ENCODE measurements around the gene BEST4. TPM values are rescaled to one million over a fixed set of nuclear protein-coding genes. Genes with fewer than 3 reads are reported as not detected.
A peak's percentile ranks its signal among the peaks of the same experiment; 100 is the strongest.
"Not testable (repeated sequence)": the region's sequence is repeated elsewhere in the genome, so short reads cannot be mapped to it uniquely, and the experiment has no call there.

Gene BEST4
- polyA plus RNA-seq, 3 donors: 0.16 to 0.21 TPM; not detected in 1

- WGBS, 3 donors: 23 to 26% (median 24%) methylated on average over 25 of the region's 25 CpGs
- no peak overlapping the region for H3K27ac ChIP-seq (ENCODE audit: low read depth, low read length)
These were observed 32.6 kb upstream of the BEST4 start for GRCh38 chr1:44820328-44821239.

- peak overlapping the region; percentile 83 for H3K27ac ChIP-seq (ENCODE audit: low read depth, low read length)
- 1 to 2% (median 1%) methylated on average over 33 of the region's 33 CpGs for WGBS, 3 donors
These were observed 31.8 kb upstream of the BEST4 start for GRCh38 chr1:44819608-44820327.

GRCh38 chr1:44819196-44819607 lies 31.2 kb upstream of the BEST4 start:
- 1 to 3% (median 1%) methylated on average over 13 of the region's 13 CpGs for WGBS, 3 donors
- peak overlapping the region; percentile 6 for H3K27ac ChIP-seq (ENCODE audit: low read depth, low read length)

- 92 to 96% (median 94%) methylated on average over 11 of the region's 11 CpGs for WGBS, 3 donors
- H3K27ac ChIP-seq (ENCODE audit: low read depth, low read length): no peak overlapping the region
These were observed 30.0 kb upstream of the BEST4 start for GRCh38 chr1:44817771-44818495.

- H3K27ac ChIP-seq (ENCODE audit: low read depth, low read length): no peak overlapping the region
- WGBS, 3 donors: 76 to 94% (median 93%) methylated on average over 2 of the region's 2 CpGs
These were observed 29.3 kb upstream of the BEST4 start for GRCh38 chr1:44817307-44817706.

GRCh38 chr1:44815926-44816325 lies 28.0 kb upstream of the BEST4 start:
- not testable (repeated sequence) for H3K27ac ChIP-seq (ENCODE audit: low read depth, low read length)
- WGBS, 3 donors: 90 to 96% (median 94%) methylated on average over 9 of the region's 9 CpGs

- no peak overlapping the region for H3K27ac ChIP-seq (ENCODE audit: low read depth, low read length)
- WGBS, 3 donors: 47 to 80% (median 73%) methylated on average over 44 to 48 of the region's 48 CpGs
These were observed 25.0 kb upstream of the BEST4 start for GRCh38 chr1:44812822-44813543.

- 77 to 87% (median 79%) methylated on average over 8 of the region's 8 CpGs for WGBS, 3 donors
These were observed 23.3 kb upstream of the BEST4 start for GRCh38 chr1:44811234-44811633.

GRCh38 chr1:44810762-44811105 lies 22.8 kb upstream of the BEST4 start:
- 85 to 91% (median 89%) methylated on average over 4 of the region's 4 CpGs for WGBS, 3 donors
- not testable (repeated sequence) for H3K27ac ChIP-seq (ENCODE audit: low read depth, low read length)

More at GRCh38 chr1:44811234-44811633, 23.3 kb upstream of the BEST4 start:
- H3K27ac ChIP-seq (ENCODE audit: low read depth, low read length): no peak overlapping the region

GRCh38 chr1:44810101-44810761 lies 22.3 kb upstream of the BEST4 start:
- H3K27ac ChIP-seq (ENCODE audit: low read depth, low read length): peak overlapping the region; percentile 97
- WGBS, 3 donors: 26 to 39% (median 33%) methylated on average over 12 of the region's 12 CpGs

- 17 to 52% (median 17%) methylated on average over 6 of the region's 6 CpGs for WGBS, 3 donors
- H3K27ac ChIP-seq (ENCODE audit: low read depth, low read length): peak overlapping the region; percentile 97
These were observed 21.3 kb upstream of the BEST4 start for GRCh38 chr1:44808938-44809917.

GRCh38 chr1:44808063-44808937 lies 20.3 kb upstream of the BEST4 start, which contains the start of gene BTBD19:
BTBD19 (plus strand) TSS chr1:44808523; CDS start chr1:44808821, 298 bp downstream.
- H3K27ac ChIP-seq (ENCODE audit: low read depth, low read length): peak within 1 kb of the TSS; percentile 97
- 9 to 25% (median 12%) methylated on average over 23 of the region's 23 CpGs for WGBS, 3 donors

- H3K27ac ChIP-seq (ENCODE audit: low read depth, low read length): peak overlapping the region; percentile 97
- WGBS, 3 donors: 0 to 7% (median 0%) methylated on average over 16 of the region's 16 CpGs
These were observed 19.5 kb upstream of the BEST4 start for GRCh38 chr1:44807364-44808062.

GRCh38 chr1:44806704-44807363 lies 18.9 kb upstream of the BEST4 start, which contains the start of gene DYNLT4:
DYNLT4 (minus strand) TSS chr1:44807351; CDS start chr1:44806668, 683 bp downstream.
- peak within 1 kb of the TSS; percentile 97 for H3K27ac ChIP-seq (ENCODE audit: low read depth, low read length)
- WGBS, 3 donors: 30 to 59% (median 37%) methylated on average over 7 of the region's 7 CpGs
